ENCODE data around the gene PKN3. TPM values are rescaled to one million over a fixed set of nuclear protein-coding genes. Genes with fewer than 3 reads are reported as not detected.
A peak's percentile ranks its signal among the peaks of the same experiment; 100 is the strongest.

The PKN3 gene
- total RNA-seq, 1 donor = 2.6 TPM

GRCh38 chr9:128718475-128718874 lies 16.2 kb downstream of the PKN3 start:
- no peak for TF ChIP-seq CTCF (IDR thresholded peaks at IDR 0.05; ENCODE audit: insufficient read depth, low read depth, low read length)
- no peak for DNase-seq (ENCODE audit: low read depth)
- no peak overlapping the region for H3K4me3 ChIP-seq (ENCODE audit: low read depth, low read length)

GRCh38 chr9:128719919-128720605 lies 17.8 kb downstream of the PKN3 start:
- no peak overlapping the region for H3K4me3 ChIP-seq (ENCODE audit: low read depth, low read length)
- no peak for DNase-seq (ENCODE audit: low read depth)
- no peak for TF ChIP-seq CTCF (IDR thresholded peaks at IDR 0.05; ENCODE audit: insufficient read depth, low read depth, low read length)

GRCh38 chr9:128720841-128721486 lies 18.7 kb downstream of the PKN3 start:
- TF ChIP-seq CTCF (IDR thresholded peaks at IDR 0.05; ENCODE audit: insufficient read depth, low read depth, low read length) = no peak
- H3K4me3 ChIP-seq (ENCODE audit: low read depth, low read length) = no peak overlapping the region
- DNase-seq (ENCODE audit: low read depth) = no peak

GRCh38 chr9:128721487-128722010 lies 19.2 kb downstream of the PKN3 start:
- no peak for TF ChIP-seq CTCF (IDR thresholded peaks at IDR 0.05; ENCODE audit: insufficient read depth, low read depth, low read length)
- no peak for DNase-seq (ENCODE audit: low read depth)
- no peak overlapping the region for H3K4me3 ChIP-seq (ENCODE audit: low read depth, low read length)

GRCh38 chr9:128722380-128723351 lies 20.4 kb downstream of the PKN3 start:
- H3K4me3 ChIP-seq (ENCODE audit: low read depth, low read length) = no peak overlapping the region
- TF ChIP-seq CTCF (IDR thresholded peaks at IDR 0.05; ENCODE audit: insufficient read depth, low read depth, low read length) = no peak
- no peak for DNase-seq (ENCODE audit: low read depth)

GRCh38 chr9:128723352-128723865 lies 21.1 kb downstream of the PKN3 start:
- no peak for TF ChIP-seq CTCF (IDR thresholded peaks at IDR 0.05; ENCODE audit: insufficient read depth, low read depth, low read length)
- peak overlapping the region; percentile 76 for H3K4me3 ChIP-seq (ENCODE audit: low read depth, low read length)

More at GRCh38 chr9:128723352-128723865, 21.1 kb downstream of the PKN3 start:
- DNase-seq (ENCODE audit: low read depth) = no peak
